Measurements from ENCODE around the gene PDE6A. TPM values are rescaled to one million over a fixed set of nuclear protein-coding genes. Genes with fewer than 3 reads are reported as not detected.

PDE6A gene
- total RNA-seq, 1 donor from 2014 or later, result not detected

DNA sequence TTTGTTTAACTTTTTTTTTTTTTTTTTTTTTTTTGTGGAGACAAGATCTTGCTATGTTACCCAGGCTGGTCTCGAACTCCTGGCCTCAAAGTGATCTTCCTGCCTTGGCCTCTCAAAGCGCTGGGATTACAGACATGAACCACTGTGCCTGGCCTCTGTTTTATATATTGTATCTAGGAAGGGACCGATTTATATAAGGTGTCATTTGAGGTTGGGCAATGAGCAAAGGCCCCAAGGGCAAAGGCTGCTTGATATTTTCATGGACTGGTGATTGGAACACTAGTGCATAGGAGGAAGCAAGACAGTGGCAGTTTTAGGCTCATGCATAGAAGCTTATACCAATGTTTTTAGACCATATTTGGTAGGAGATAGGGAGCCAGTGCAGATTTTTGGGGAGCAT lies 19.1 kb upstream of the PDE6A start:
- H3K9me3 Mint-ChIP-seq, result no peaks in the 10 kb centered on the region
- H3K27ac Mint-ChIP-seq, result no peak overlapping the region

DNA sequence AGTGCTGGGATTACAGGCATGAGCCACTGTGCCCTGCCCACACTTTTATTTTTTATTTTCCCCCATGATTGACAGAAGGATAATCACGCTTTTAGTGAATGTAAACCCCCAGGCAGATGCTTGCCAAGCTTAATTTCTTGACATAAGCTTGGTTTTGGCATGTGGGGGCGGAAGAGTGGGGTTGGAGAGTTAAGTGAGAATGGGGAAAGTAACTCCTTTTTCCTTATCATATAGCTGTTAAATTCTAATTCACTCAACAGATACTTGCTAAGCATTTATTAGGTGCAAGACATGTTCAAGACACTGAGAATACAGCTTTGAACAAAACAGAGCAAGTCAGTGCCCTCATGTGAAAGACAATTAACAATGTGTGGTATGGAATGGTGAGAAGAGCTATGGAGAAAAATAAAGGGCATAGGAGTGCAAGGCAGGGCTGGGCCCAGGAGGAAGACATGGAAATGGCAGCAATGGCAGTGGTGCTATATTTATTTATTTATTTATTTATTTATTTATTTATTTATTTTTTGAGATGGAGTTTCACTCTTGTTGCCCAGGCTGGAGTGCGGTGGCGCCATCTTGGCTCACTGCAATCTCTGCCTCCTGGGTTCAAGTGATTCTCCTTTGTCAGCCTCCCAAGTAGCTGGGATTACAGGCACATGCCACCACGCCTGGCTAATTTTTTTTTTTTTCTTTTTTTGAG lies 18.2 kb upstream of the PDE6A start:
- Mint-ChIP-seq H3K27me3 (no peaks in the 10 kb centered on the region), H3K9me3 (no peaks in the 10 kb centered on the region), H3K4me3 (no peak overlapping the region), H3K36me3 (ENCODE audit: low read depth) (peaks cover 4% of the 10 kb centered on the region), H3K4me1 (peaks cover 20% of the 10 kb centered on the region), H3K27ac (no peak overlapping the region)
- no peak for ATAC-seq (ENCODE audit: low read depth)
- intact Hi-C loops (cut with micrococcal nuclease), result loop anchor here (5.0 to 10.0 kb wide), 2 partner anchors 605 to 1578 kb away; partner anchors contain the start of genes FBXO38 and PCYOX1L
- POLR2A ChIA-PET, result interaction anchor here (4.6 kb wide), 1 partner anchor 38 kb away, joined by 39 read pairs; the partner anchor contains the start of genes HMGXB3 and TIGD6
- CTCF ChIA-PET, result interaction anchor here (1.0 to 5.4 kb wide), 4 partner anchors 28 to 326 kb away, joined by 3 to 21 read pairs (median 5); no protein-coding TSS in a partner anchor
- no peak for DNase-seq
- TF ChIP-seq, protein P1, sequence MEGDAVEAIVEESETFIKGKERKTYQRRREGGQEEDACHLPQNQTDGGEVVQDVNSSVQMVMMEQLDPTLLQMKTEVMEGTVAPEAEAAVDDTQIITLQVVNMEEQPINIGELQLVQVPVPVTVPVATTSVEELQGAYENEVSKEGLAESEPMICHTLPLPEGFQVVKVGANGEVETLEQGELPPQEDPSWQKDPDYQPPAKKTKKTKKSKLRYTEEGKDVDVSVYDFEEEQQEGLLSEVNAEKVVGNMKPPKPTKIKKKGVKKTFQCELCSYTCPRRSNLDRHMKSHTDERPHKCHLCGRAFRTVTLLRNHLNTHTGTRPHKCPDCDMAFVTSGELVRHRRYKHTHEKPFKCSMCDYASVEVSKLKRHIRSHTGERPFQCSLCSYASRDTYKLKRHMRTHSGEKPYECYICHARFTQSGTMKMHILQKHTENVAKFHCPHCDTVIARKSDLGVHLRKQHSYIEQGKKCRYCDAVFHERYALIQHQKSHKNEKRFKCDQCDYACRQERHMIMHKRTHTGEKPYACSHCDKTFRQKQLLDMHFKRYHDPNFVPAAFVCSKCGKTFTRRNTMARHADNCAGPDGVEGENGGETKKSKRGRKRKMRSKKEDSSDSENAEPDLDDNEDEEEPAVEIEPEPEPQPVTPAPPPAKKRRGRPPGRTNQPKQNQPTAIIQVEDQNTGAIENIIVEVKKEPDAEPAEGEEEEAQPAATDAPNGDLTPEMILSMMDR (IDR thresholded peaks at IDR 0.05), result no peak

More for the DNA sequence above, 19.1 kb upstream of the PDE6A start:
- Mint-ChIP-seq H3K4me3 (no peak overlapping the region), H3K4me1 (peaks cover 20% of the 10 kb centered on the region), H3K27me3 (no peaks in the 10 kb centered on the region), H3K36me3 (ENCODE audit: low read depth) (peaks cover 4% of the 10 kb centered on the region)
- TF ChIP-seq, protein P1 (IDR thresholded peaks at IDR 0.05), result no peak
- intact Hi-C loops (cut with micrococcal nuclease), result loop anchor here (5.0 to 10.0 kb wide), 2 partner anchors 606 to 1579 kb away; partner anchors contain the start of genes FBXO38 and PCYOX1L
- no peak for DNase-seq
- no peak for ATAC-seq (ENCODE audit: low read depth)
- ChIA-PET CTCF (interaction anchor here (5.4 kb wide), 1 partner anchor 27 kb away, joined by 21 read pairs; no protein-coding TSS in a partner anchor), POLR2A (no interaction called here)

DNA sequence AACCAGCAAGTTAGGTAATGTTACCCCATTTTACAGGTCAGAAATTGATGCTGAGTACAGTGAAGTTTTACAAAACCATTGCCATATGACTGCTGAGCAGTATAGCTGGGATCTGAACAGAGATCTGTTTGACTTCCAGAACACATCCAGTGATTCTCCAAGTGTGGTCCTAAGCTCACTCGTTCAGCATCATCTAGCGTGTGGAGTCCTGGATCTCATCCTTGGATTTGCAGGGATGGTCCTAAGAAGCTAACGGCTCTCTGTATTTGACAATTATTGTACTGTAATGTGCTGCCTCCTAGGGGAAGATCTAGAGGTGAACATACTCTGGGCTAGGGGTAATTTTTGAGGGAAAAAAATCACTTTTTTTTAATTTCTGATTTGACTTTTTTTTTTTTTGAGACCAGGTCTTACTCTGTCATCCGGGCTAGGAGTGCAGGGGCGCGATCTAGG lies 17.4 kb upstream of the PDE6A start:
- CTCF ChIA-PET, result interaction anchor here (1.0 to 5.4 kb wide), 4 partner anchors 29 to 325 kb away, joined by 3 to 21 read pairs (median 5); no protein-coding TSS in a partner anchor
- peak overlapping the region; percentile 98 for H3K4me3 Mint-ChIP-seq
- no peaks in the 10 kb centered on the region for H3K27me3 Mint-ChIP-seq
- peaks cover 20% of the 10 kb centered on the region for H3K4me1 Mint-ChIP-seq
- H3K9me3 Mint-ChIP-seq, result no peaks in the 10 kb centered on the region
- no peak for DNase-seq
- no peak overlapping the region for H3K27ac Mint-ChIP-seq
- TF ChIP-seq, protein P1 (IDR thresholded peaks at IDR 0.05), result no peak
- peaks cover 4% of the 10 kb centered on the region for H3K36me3 Mint-ChIP-seq (ENCODE audit: low read depth)
- POLR2A ChIA-PET, result interaction anchor here (1.2 to 4.6 kb wide), 2 partner anchors 38 to 488 kb away, joined by 3 to 39 read pairs; partner anchors contain the start of genes HMGXB3 and TIGD6
- ATAC-seq (ENCODE audit: low read depth), result no peak
- intact Hi-C loops (cut with micrococcal nuclease), result loop anchor here (2.0 to 10.0 kb wide), 3 partner anchors 29 to 1577 kb away; partner anchors contain the start of genes FBXO38 and PCYOX1L

DNA sequence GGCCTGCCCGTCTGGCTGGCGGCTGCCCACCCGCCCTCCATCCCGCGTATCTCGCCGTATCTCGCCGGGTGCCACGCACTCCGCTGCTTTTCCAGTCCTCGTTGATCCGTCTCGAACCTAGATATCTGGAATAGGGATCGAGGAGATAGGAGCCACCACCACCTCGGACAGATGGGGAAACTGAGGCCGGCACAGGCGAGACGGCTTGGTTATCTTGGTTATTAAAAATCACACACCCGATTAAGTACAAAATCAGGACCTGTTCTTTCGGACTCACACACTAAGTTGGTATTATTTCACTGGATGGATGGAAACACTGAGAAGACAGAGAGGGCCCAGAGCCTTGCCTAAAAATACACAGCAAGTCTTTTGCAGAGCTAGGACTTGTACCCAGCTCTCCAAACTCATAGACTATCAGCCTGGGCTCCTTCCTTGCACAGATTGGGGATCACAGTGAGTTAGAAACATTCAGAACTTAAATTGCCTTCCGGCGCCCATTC lies 16.6 kb upstream of the PDE6A start:
- intact Hi-C loops (cut with micrococcal nuclease), result loop anchor here (2.0 to 10.0 kb wide), 3 partner anchors 30 to 1576 kb away; partner anchors contain the start of genes FBXO38 and PCYOX1L
- POLR2A ChIA-PET, result interaction anchor here (1.2 to 4.6 kb wide), 3 partner anchors 39 to 489 kb away, joined by 3 to 39 read pairs (median 7); partner anchors contain the start of genes HMGXB3 and TIGD6
- H3K4me3 Mint-ChIP-seq, result peak overlapping the region; percentile 98
- CTCF ChIA-PET, result interaction anchor here (1.1 to 5.4 kb wide), 3 partner anchors 29 to 127 kb away, joined by 4 to 21 read pairs (median 7); no protein-coding TSS in a partner anchor
- no peak for ATAC-seq (ENCODE audit: low read depth)
- no peaks in the 10 kb centered on the region for H3K27me3 Mint-ChIP-seq
- H3K4me1 Mint-ChIP-seq, result peaks cover 20% of the 10 kb centered on the region
- H3K9me3 Mint-ChIP-seq, result no peaks in the 10 kb centered on the region
- peaks cover 4% of the 10 kb centered on the region for H3K36me3 Mint-ChIP-seq (ENCODE audit: low read depth)
- TF ChIP-seq, protein P1 (IDR thresholded peaks at IDR 0.05), result no peak
- H3K27ac Mint-ChIP-seq, result peak overlapping the region; percentile 19
- DNase-seq, result no peak
